HepG2 (cell line): Measurements from ENCODE around the gene LRRC70. TPM values are rescaled to one million over a fixed set of nuclear protein-coding genes. Genes with fewer than 3 reads are reported as not detected.

Experiments
- ATAC-seq: fragments of 200-7000 bp; cut with Tn5 transposase; 3 replicates; pipeline ENCODE4 v1.9.1; 2020; ENCODE audit warnings: mild to moderate bottlenecking, moderate library complexity
- BruUV-seq: library from RNA; stranded (reverse); fragments of 400-500 nt; replicated peaks from 2 replicates; lab custom pipeline; 2021; lab: Mats Ljungman, UMichigan
- CTCF ChIA-PET: fragments of 300-600 bp; formaldehyde crosslinking; extraction: SDS; loops from one replicate; lab custom pipeline; 2021; ENCODE audit warnings: low total read pairs, inconsistent platforms, low intra/inter-chr PET ratio; lab: Yijun Ruan, JAX
- POLR2A ChIA-PET: fragments of 350-600 bp; sonication (Branson Sonifier 250); formaldehyde crosslinking; loops from one replicate; lab custom pipeline; 2020; ENCODE audit warnings: antibody characterized with exemption, inconsistent platforms; lab: Yijun Ruan, JAX
- DNase-seq: peaks from one replicate; pipeline ENCODE4 v3.0.0-alpha.2; 2015; ENCODE audit warnings: low spot score
- FAIRE-seq: peaks from 3 replicates; lab custom pipeline; 2011; peaks lifted over from hg19 to GRCh38; lab: Jason Lieb, UNC
- H2AFZ ChIP-seq: one replicate; pipeline ENCODE4 v1.6.1; 2011; ENCODE audit warnings: low read length, inconsistent platforms
- H3K27ac ChIP-seq: fragments of 300-600 bp; 3 replicates; pipeline ENCODE4 v1.8.0; 2011; ENCODE audit warnings: mixed run types, mild to moderate bottlenecking, mixed read lengths, low read length, inconsistent platforms; ENCODE audit not compliant: insufficient read depth; ENCODE audit errors: extremely low read length
- H3K27me3 ChIP-seq, 2 experiments: fragments of 200-600 bp in 1 of 2; 2 replicates in 1 of 2; 3 replicates in 1 of 2; pipeline versions ENCODE4 v1.6.0 to v1.8.0; 2011; ENCODE audit warnings: low read length in 2 of 2, mild to moderate bottlenecking in 2 of 2, moderate library complexity in 2 of 2, inconsistent platforms in 1 of 2; ENCODE audit not compliant: insufficient read depth in 2 of 2, control insufficient read depth in 1 of 2
- H3K36me3 ChIP-seq, 2 experiments: fragments of 200-600 bp in 1 of 2; replicated peaks in 1 of 2; 2 replicates in 1 of 2; 3 replicates in 1 of 2; pipeline versions ENCODE4 v1.5.1 to v1.8.0; 2011; ENCODE audit warnings: low read length in 2 of 2, inconsistent platforms in 1 of 2; ENCODE audit not compliant: insufficient read depth in 2 of 2, control insufficient read depth in 1 of 2
- H3K4me1 ChIP-seq: 2 replicates; pipeline ENCODE4 v1.5.1; 2012; ENCODE audit warnings: low read length, inconsistent platforms; ENCODE audit not compliant: insufficient read depth
- H3K4me2 ChIP-seq: 2 replicates; pipeline ENCODE4 v1.6.0; 2011; ENCODE audit warnings: low read depth, low read length, inconsistent platforms
- H3K4me3 ChIP-seq, 3 experiments: fragments of 200-600 bp in 1 of 3; sonication (generic), shearing (Covaris generic) in 1 of 3; replicated peaks in 1 of 3; 2 replicates each; pipeline ENCODE4 v1.5.1; 2011 to 2016; ENCODE audit warnings: low read length in 3 of 3, inconsistent platforms in 2 of 3, low read depth in 2 of 3, mild to moderate bottlenecking in 2 of 3, control low read depth in 1 of 3, mixed read lengths in 1 of 3; ENCODE audit not compliant: insufficient read depth in 1 of 3
- H3K79me2 ChIP-seq: one replicate; pipeline ENCODE4 v1.6.1; 2011; ENCODE audit warnings: low read length, inconsistent platforms; ENCODE audit not compliant: insufficient read depth
- H3K9ac ChIP-seq: 2 replicates; pipeline ENCODE4 v1.6.0; 2011; ENCODE audit warnings: mild to moderate bottlenecking, low read depth, low read length, inconsistent platforms; ENCODE audit not compliant: insufficient read depth
- H3K9me3 ChIP-seq: 2 replicates; pipeline ENCODE4 v1.5.1; 2012; ENCODE audit warnings: mild to moderate bottlenecking, low read length
- H4K20me1 ChIP-seq: 2 replicates; pipeline ENCODE4 v1.6.0; 2011; ENCODE audit warnings: inconsistent platforms, mild to moderate bottlenecking, low read length, moderate library complexity; ENCODE audit not compliant: insufficient read depth
- ARNT ChIP-seq: fragments of 450-650 bp; IDR thresholded peaks from 2 replicates; pipeline ENCODE4 v1.6.1; 2017
- KDM1A ChIP-seq: IDR thresholded peaks from 2 replicates; pipeline ENCODE4 v1.6.1; 2016; ENCODE audit warnings: missing compliant biosample characterization
- LBX2 ChIP-seq: sonication (generic); formaldehyde crosslinking; IDR thresholded peaks from 2 replicates; pipeline ENCODE4 v1.5.0; 2020; ENCODE audit warnings: missing genetic modification reagents, mild to moderate bottlenecking, borderline replicate concordance
- LRRFIP1 ChIP-seq: sonication (generic); formaldehyde crosslinking; conservative IDR thresholded peaks from 2 replicates; pipeline ENCODE4 v1.4.0; 2020; ENCODE audit warnings: missing genetic modification reagents
- NFE2 ChIP-seq: sonication (generic); formaldehyde crosslinking; IDR thresholded peaks from 2 replicates; pipeline ENCODE4 v1.4.0; 2020; ENCODE audit warnings: missing genetic modification reagents
- NR2F6 ChIP-seq, 2 experiments: IDR thresholded peaks; 2 replicates each; pipeline ENCODE4 v1.6.1; 2016; ENCODE audit warnings: antibody characterized with exemption in 1 of 2, mild to moderate bottlenecking in 1 of 2
- SOX13 ChIP-seq, 3 experiments: fragments of 450-650 bp in 1 of 3; sonication (generic) in 1 of 3; formaldehyde crosslinking in 1 of 3; IDR thresholded peaks in 2 of 3; conservative IDR thresholded peaks in 1 of 3; 2 replicates each; pipeline versions ENCODE4 v1.5.0 to v1.6.1; 2016 to 2020; ENCODE audit warnings: antibody characterized with exemption in 1 of 3, mild to moderate bottlenecking in 1 of 3, missing compliant biosample characterization in 1 of 3, missing genetic modification reagents in 1 of 3, moderate library complexity in 1 of 3
- ZBTB3 ChIP-seq: sonication (generic); formaldehyde crosslinking; IDR thresholded peaks from 2 replicates; pipeline ENCODE4 v1.4.0; 2020; ENCODE audit warnings: low read depth, mild to moderate bottlenecking, moderate library complexity, missing genetic modification reagents, borderline replicate concordance
- ZBTB7A ChIP-seq: sonication (generic); formaldehyde crosslinking; IDR thresholded peaks from 2 replicates; pipeline ENCODE4 v1.8.0; 2022; ENCODE audit warnings: mild to moderate bottlenecking, missing genetic modification reagents
- ZBTB7B ChIP-seq: sonication (generic); formaldehyde crosslinking; IDR thresholded peaks from 2 replicates; pipeline ENCODE4 v1.4.0; 2020; ENCODE audit warnings: missing genetic modification reagents
- ZNF333 ChIP-seq: sonication (generic); formaldehyde crosslinking; IDR thresholded peaks from 2 replicates; pipeline ENCODE4 v1.4.0; 2020; ENCODE audit warnings: mild to moderate bottlenecking, missing genetic modification reagents, borderline replicate concordance
- ZNF382 ChIP-seq: sonication (generic); formaldehyde crosslinking; IDR thresholded peaks from 2 replicates; pipeline ENCODE4 v1.5.0; 2020; ENCODE audit warnings: missing genetic modification reagents, mild to moderate bottlenecking, borderline replicate concordance
- WGBS: methylation state at CpG from one replicate; pipeline ENCODE4 v1.1.6; 2017; ENCODE audit warnings: low lambda C conversion rate; 5-methylcytosine and 5-hydroxymethylcytosine counted together
- in situ Hi-C: cut with HindIII; loops from 2 replicates; pipeline ENCODE4 v1.10.0; 2017; ENCODE audit warnings: low pct_unique_long_range_greater_than_20kb; ENCODE audit not compliant: extremely low pct_ligation_motif_present
- intact Hi-C: fragments of 100-400 bp; cut with micrococcal nuclease; formaldehyde crosslinking; loops from one replicate; pipeline ENCODE4 v1.10.0; 2022; ENCODE audit not compliant: unreplicated experiment
- polyA plus RNA-seq, 8 experiments: library from polyadenylated mRNA; depleted of rRNA in 3 of 8; stranded (reverse) in 7 of 8; unstranded in 1 of 8; fragments of >200 nt; fragmentation: Illumina TruSeq in 4 of 8; extraction: Trizol in 4 of 8; gene quantifications; 2 replicates each; pipeline versions ENCODE4 v1.2.1 to v1.2.3, GENCODE V29; 2011 to 2016; ENCODE audit warnings: low read depth in 4 of 8, missing spikeins in 1 of 8, mixed read lengths in 1 of 8; ENCODE audit not compliant: insufficient read depth in 1 of 8
- total RNA-seq, 5 experiments: library from RNA; depleted of rRNA; stranded (reverse); fragments of >200 nt; fragmentation: Illumina TruSeq; extraction: Trizol; gene quantifications; 2 replicates each; pipeline ENCODE4 v1.2.3, GENCODE V29; 2016; ENCODE audit warnings: low read depth in 1 of 5
- TF ChIP-seq, protein P1 (sequence below): sonication (generic); formaldehyde crosslinking; IDR thresholded peaks from 2 replicates; pipeline ENCODE4 v1.4.0; 2020; ENCODE audit warnings: missing genetic modification reagents
- TF ChIP-seq, protein P2 (sequence below): sonication (generic); formaldehyde crosslinking; conservative IDR thresholded peaks from 2 replicates; pipeline ENCODE4 v1.8.0; 2022; ENCODE audit warnings: low read depth, missing genetic modification reagents
- TF ChIP-seq, protein P3 (sequence below): IDR thresholded peaks from 2 replicates; pipeline ENCODE4 v1.6.1; 2016
- TF ChIP-seq, protein P4 (sequence below): sonication (generic); formaldehyde crosslinking; IDR thresholded peaks from 2 replicates; pipeline ENCODE4 v1.8.1; 2023; ENCODE audit warnings: missing genetic modification reagents, mild to moderate bottlenecking, borderline replicate concordance

The LRRC70 gene
- total and polyA plus RNA-seq, 2 of the 13 experiments (the other 11 are each of a cell fraction or from before 2014, with no cell fraction given), result 0.05 to 0.71 TPM

DNA sequence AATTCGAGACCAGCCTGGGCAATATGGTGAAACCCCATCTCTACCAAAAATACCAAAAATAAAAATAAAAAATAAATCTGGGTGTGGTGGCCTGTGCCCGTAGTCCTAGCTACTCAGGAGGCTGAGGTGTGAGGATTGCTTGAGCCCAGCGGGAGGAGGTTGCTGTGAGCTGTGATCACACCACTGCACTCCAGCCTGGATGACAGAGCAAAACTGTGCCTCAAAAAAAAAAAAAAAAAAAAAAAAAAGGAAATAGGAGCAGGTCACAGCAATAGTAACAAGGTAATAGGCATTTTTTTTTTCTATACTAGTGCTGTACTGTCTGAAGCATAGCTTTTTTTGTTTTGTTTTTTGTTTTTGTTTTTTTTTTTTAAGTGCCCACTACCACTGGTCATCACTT, 5.8 kb downstream of the LRRC70 start:
- DNase-seq, result no peak
- in situ Hi-C loops, result no loop called here
- Histone ChIP-seq H3K36me3 (peaks cover 0 to 13% of the 10 kb centered on the region in 2 experiments; a peak in 4 of 5 replicates), H3K9ac (no peak overlapping the region), H2AFZ (no peak overlapping the region), H3K27ac (no peak overlapping the region), H3K79me2 (no peaks in the 10 kb centered on the region), H3K4me1 (peaks cover 19% of the 10 kb centered on the region), H3K4me2 (no peak overlapping the region), H3K4me3 (no peak overlapping the region), H3K9me3 (no peaks in the 10 kb centered on the region), H3K27me3 (no peaks in the 10 kb centered on the region), H4K20me1 (no peaks in the 10 kb centered on the region)
- no peak for ATAC-seq
- CTCF ChIA-PET, result no interaction called here
- POLR2A ChIA-PET, result no interaction called here
- intact Hi-C loops, result no loop called here
- WGBS, result 97% methylated on average over 3 of the region's 3 CpGs
- BruUV-seq, result no TSS peak
- no peak for FAIRE-seq
- TF ChIP-seq, protein P1, sequence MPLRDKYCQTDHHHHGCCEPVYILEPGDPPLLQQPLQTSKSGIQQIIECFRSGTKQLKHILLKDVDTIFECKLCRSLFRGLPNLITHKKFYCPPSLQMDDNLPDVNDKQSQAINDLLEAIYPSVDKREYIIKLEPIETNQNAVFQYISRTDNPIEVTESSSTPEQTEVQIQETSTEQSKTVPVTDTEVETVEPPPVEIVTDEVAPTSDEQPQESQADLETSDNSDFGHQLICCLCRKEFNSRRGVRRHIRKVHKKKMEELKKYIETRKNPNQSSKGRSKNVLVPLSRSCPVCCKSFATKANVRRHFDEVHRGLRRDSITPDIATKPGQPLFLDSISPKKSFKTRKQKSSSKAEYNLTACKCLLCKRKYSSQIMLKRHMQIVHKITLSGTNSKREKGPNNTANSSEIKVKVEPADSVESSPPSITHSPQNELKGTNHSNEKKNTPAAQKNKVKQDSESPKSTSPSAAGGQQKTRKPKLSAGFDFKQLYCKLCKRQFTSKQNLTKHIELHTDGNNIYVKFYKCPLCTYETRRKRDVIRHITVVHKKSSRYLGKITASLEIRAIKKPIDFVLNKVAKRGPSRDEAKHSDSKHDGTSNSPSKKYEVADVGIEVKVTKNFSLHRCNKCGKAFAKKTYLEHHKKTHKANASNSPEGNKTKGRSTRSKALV (CRISPR knock-in tag), result no peak
- no peak for TF ChIP-seq ZNF382
- TF ChIP-seq ARNT, result no peak
- TF ChIP-seq, protein P2, sequence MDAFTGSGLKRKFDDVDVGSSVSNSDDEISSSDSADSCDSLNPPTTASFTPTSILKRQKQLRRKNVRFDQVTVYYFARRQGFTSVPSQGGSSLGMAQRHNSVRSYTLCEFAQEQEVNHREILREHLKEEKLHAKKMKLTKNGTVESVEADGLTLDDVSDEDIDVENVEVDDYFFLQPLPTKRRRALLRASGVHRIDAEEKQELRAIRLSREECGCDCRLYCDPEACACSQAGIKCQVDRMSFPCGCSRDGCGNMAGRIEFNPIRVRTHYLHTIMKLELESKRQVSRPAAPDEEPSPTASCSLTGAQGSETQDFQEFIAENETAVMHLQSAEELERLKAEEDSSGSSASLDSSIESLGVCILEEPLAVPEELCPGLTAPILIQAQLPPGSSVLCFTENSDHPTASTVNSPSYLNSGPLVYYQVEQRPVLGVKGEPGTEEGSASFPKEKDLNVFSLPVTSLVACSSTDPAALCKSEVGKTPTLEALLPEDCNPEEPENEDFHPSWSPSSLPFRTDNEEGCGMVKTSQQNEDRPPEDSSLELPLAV, result no peak
- TF ChIP-seq LBX2 (CRISPR knock-in tag), result no peak
- TF ChIP-seq ZBTB3 (CRISPR knock-in tag), result no peak
- TF ChIP-seq, protein P3, sequence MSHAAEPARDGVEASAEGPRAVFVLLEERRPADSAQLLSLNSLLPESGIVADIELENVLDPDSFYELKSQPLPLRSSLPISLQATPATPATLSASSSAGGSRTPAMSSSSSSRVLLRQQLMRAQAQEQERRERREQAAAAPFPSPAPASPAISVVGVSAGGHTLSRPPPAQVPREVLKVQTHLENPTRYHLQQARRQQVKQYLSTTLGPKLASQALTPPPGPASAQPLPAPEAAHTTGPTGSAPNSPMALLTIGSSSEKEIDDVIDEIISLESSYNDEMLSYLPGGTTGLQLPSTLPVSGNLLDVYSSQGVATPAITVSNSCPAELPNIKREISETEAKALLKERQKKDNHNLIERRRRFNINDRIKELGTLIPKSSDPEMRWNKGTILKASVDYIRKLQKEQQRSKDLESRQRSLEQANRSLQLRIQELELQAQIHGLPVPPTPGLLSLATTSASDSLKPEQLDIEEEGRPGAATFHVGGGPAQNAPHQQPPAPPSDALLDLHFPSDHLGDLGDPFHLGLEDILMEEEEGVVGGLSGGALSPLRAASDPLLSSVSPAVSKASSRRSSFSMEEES (CRISPR knock-in tag), result no peak
- TF ChIP-seq SOX13 (IDR thresholded peaks at IDR 0.05), result no peak
- no peak for TF ChIP-seq SOX13 (CRISPR knock-in tag; conservative IDR thresholded peaks at IDR 0.05 in 1 of 2, IDR thresholded peaks at IDR 0.05 in 1 of 2)
- TF ChIP-seq ZBTB7A (CRISPR knock-in tag), result no peak
- no peak for TF ChIP-seq NFE2 (CRISPR knock-in tag)
- no peak for TF ChIP-seq NR2F6 (IDR thresholded peaks at IDR 0.05)
- no peak for TF ChIP-seq NR2F6 (CRISPR knock-in tag; IDR thresholded peaks at IDR 0.05)
- no peak for TF ChIP-seq KDM1A (CRISPR knock-in tag)
- TF ChIP-seq, protein P4, sequence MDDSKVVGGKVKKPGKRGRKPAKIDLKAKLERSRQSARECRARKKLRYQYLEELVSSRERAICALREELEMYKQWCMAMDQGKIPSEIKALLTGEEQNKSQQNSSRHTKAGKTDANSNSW (CRISPR knock-in tag), result no peak
- TF ChIP-seq LRRFIP1 (CRISPR knock-in tag), result no peak
- no peak for TF ChIP-seq ZNF333 (CRISPR knock-in tag)
- no peak for TF ChIP-seq ZBTB7B
